HEK293 (cell line): ENCODE results near the gene ILK.

Experiments
- CTCF ChIA-PET: fragments of 350-600 bp; formaldehyde crosslinking; extraction: SDS; loops from one replicate; lab custom pipeline; 2021; ENCODE audit warnings: antibody characterized with exemption; lab: Yijun Ruan, JAX
- POLR2A ChIA-PET: fragments of 300-600 bp; formaldehyde crosslinking; extraction: SDS; loops from one replicate; lab custom pipeline; 2020; ENCODE audit warnings: antibody characterized with exemption, inconsistent platforms; lab: Yijun Ruan, JAX
- H3K27ac ChIP-seq: fragments of 200-500 bp; sonication (Bioruptor generic); 2 replicates; pipeline ENCODE4 v1.5.1; 2014; ENCODE audit warnings: low read depth, low read length, control low read depth, inconsistent platforms; ENCODE audit errors: extremely low read depth
- H3K36me3 ChIP-seq, 2 experiments: fragments of 200-500 bp in 1 of 2; sonication (Bioruptor generic) in 1 of 2; 1 replicate in 1 of 2; 2 replicates in 1 of 2; pipeline ENCODE4 v1.5.1; 2014 to 2017; ENCODE audit warnings: inconsistent platforms in 2 of 2, low read length in 2 of 2; ENCODE audit not compliant: control insufficient read depth in 2 of 2, insufficient read depth in 1 of 2
- H3K4me1 ChIP-seq: fragments of 200-500 bp; sonication (Bioruptor generic); 2 replicates; pipeline ENCODE4 v1.5.1; 2014; ENCODE audit warnings: mild to moderate bottlenecking, low read length, inconsistent platforms; ENCODE audit not compliant: control insufficient read depth, insufficient read depth
- H3K4me3 ChIP-seq: 2 replicates; pipeline ENCODE4 v1.5.1; 2011; ENCODE audit warnings: low read depth, mild to moderate bottlenecking, control low read depth, low read length, moderate library complexity
- H3K9me3 ChIP-seq: fragments of 200-500 bp; sonication (Bioruptor generic); 2 replicates; pipeline ENCODE4 v1.5.1; 2014; ENCODE audit warnings: low read depth, low read length, inconsistent platforms; ENCODE audit not compliant: control insufficient read depth, insufficient read depth
- HIC1 ChIP-seq: fragments of 450-650 bp; formaldehyde crosslinking; IDR thresholded peaks from 2 replicates; pipeline ENCODE4 v1.5.1; 2016; ENCODE audit warnings: missing biosample characterization, missing genetic modification characterization
- HOXC10 ChIP-seq: sonication (generic); formaldehyde crosslinking; IDR thresholded peaks from 2 replicates; pipeline ENCODE4 v1.8.1; 2023; ENCODE audit warnings: mild to moderate bottlenecking, missing genetic modification reagents
- IKZF3 ChIP-seq: fragments of 450-650 bp; IDR thresholded peaks from 2 replicates; pipeline ENCODE4 v1.5.0; 2018; ENCODE audit warnings: missing biosample characterization, mild to moderate bottlenecking, missing genetic modification characterization, moderate library complexity
- SCRT1 ChIP-seq: fragments of 450-650 bp; formaldehyde crosslinking; IDR thresholded peaks from 2 replicates; pipeline ENCODE4 v1.5.1; 2016; ENCODE audit warnings: missing biosample characterization, missing genetic modification characterization, borderline replicate concordance
- SCRT2 ChIP-seq: fragments of 450-650 bp; formaldehyde crosslinking; IDR thresholded peaks from 2 replicates; pipeline ENCODE4 v1.5.1; 2016; ENCODE audit warnings: missing biosample characterization, missing genetic modification characterization
- ZBTB20 ChIP-seq: fragments of 450-650 bp; formaldehyde crosslinking; IDR thresholded peaks from 2 replicates; pipeline ENCODE4 v1.5.1; 2016; ENCODE audit warnings: missing biosample characterization, missing genetic modification characterization
- ZBTB48 ChIP-seq: fragments of 450-650 bp; formaldehyde crosslinking; IDR thresholded peaks from 2 replicates; pipeline ENCODE4 v1.5.1; 2016; ENCODE audit warnings: missing biosample characterization, missing genetic modification characterization
- ZFP37 ChIP-seq: fragments of 450-650 bp; formaldehyde crosslinking; IDR thresholded peaks from 2 replicates; pipeline ENCODE4 v1.5.1; 2016; ENCODE audit warnings: missing biosample characterization, missing genetic modification characterization
- ZFP69B ChIP-seq: fragments of 450-650 bp; formaldehyde crosslinking; IDR thresholded peaks from 2 replicates; pipeline ENCODE4 v1.5.1; 2016; ENCODE audit warnings: missing biosample characterization, missing genetic modification characterization
- ZNF133 ChIP-seq: fragments of 450-650 bp; formaldehyde crosslinking; IDR thresholded peaks from 2 replicates; pipeline ENCODE4 v1.5.1; 2016; ENCODE audit warnings: missing biosample characterization, missing genetic modification characterization
- ZNF174 ChIP-seq: fragments of 450-650 bp; formaldehyde crosslinking; IDR thresholded peaks from 2 replicates; pipeline ENCODE4 v1.5.0; 2017; ENCODE audit warnings: missing biosample characterization, mild to moderate bottlenecking, missing genetic modification characterization
- ZNF366 ChIP-seq: fragments of 450-650 bp; formaldehyde crosslinking; conservative IDR thresholded peaks from 2 replicates; pipeline ENCODE4 v1.5.1; 2016; ENCODE audit warnings: missing biosample characterization, missing genetic modification characterization
- ZNF404 ChIP-seq: fragments of 450-650 bp; formaldehyde crosslinking; IDR thresholded peaks from 2 replicates; pipeline ENCODE4 v1.5.1; 2017; ENCODE audit warnings: missing biosample characterization, missing genetic modification characterization
- ZNF544 ChIP-seq: fragments of 450-650 bp; formaldehyde crosslinking; IDR thresholded peaks from 2 replicates; pipeline ENCODE4 v1.5.0; 2017; ENCODE audit warnings: missing biosample characterization, missing genetic modification characterization
- ZNF548 ChIP-seq: fragments of 450-650 bp; formaldehyde crosslinking; IDR thresholded peaks from 2 replicates; pipeline ENCODE4 v1.5.1; 2016; ENCODE audit warnings: missing biosample characterization, missing genetic modification characterization
- ZNF558 ChIP-seq: fragments of 450-650 bp; formaldehyde crosslinking; IDR thresholded peaks from 2 replicates; pipeline ENCODE4 v1.5.1; 2016; ENCODE audit warnings: missing biosample characterization, missing genetic modification characterization
- ZNF621 ChIP-seq: fragments of 450-650 bp; formaldehyde crosslinking; IDR thresholded peaks from 2 replicates; pipeline ENCODE4 v1.5.1; 2017; ENCODE audit warnings: missing biosample characterization, missing genetic modification characterization
- ZNF623 ChIP-seq: fragments of 450-650 bp; formaldehyde crosslinking; IDR thresholded peaks from 2 replicates; pipeline ENCODE4 v1.5.1; 2016; ENCODE audit warnings: missing biosample characterization, missing genetic modification characterization
- ZNF624 ChIP-seq: fragments of 450-650 bp; formaldehyde crosslinking; IDR thresholded peaks from 2 replicates; pipeline ENCODE4 v1.5.1; 2017; ENCODE audit warnings: missing biosample characterization, missing genetic modification characterization
- ZNF692 ChIP-seq: fragments of 450-650 bp; formaldehyde crosslinking; IDR thresholded peaks from 2 replicates; pipeline ENCODE4 v1.5.1; 2016; ENCODE audit warnings: missing biosample characterization, missing genetic modification characterization
- ZNF843 ChIP-seq: fragments of 450-650 bp; formaldehyde crosslinking; IDR thresholded peaks from 2 replicates; pipeline ENCODE4 v1.5.1; 2016; ENCODE audit warnings: missing biosample characterization, missing genetic modification characterization
- ZSCAN5A ChIP-seq: fragments of 450-650 bp; formaldehyde crosslinking; IDR thresholded peaks from 2 replicates; pipeline ENCODE4 v1.5.1; 2016; ENCODE audit warnings: missing biosample characterization, missing genetic modification characterization

The ILK gene

GRCh38 chr11:6613496-6613895, 9.9 kb downstream of the ILK start:
- Histone ChIP-seq H3K27ac (no peak overlapping the region), H3K4me3 (no peak overlapping the region), H3K36me3 (peaks cover 0 to 68% of the 10 kb centered on the region in 2 experiments; a peak in 1 of 3 replicates)
- ChIA-PET CTCF (interaction anchor here (0.5 to 1.8 kb wide), 4 partner anchors 24 to 234 kb away, joined by 3 to 5 read pairs (median 4); no protein-coding TSS in a partner anchor), POLR2A (interaction anchor here (1.2 to 3.7 kb wide), 3 partner anchors 10 to 70 kb away, joined by 8 to 20 read pairs (median 8); partner anchors contain the start of genes ILK, MRPL17 and RRP8)
- TF ChIP-seq SCRT2 = peak; percentile 92
- TF ChIP-seq SCRT1 (tag by site-specific recombination) = peak; percentile 84
- TF ChIP-seq ZBTB48 = no peak
- TF ChIP-seq, all 188 proteins: peak for 2
- Histone ChIP-seq H3K4me1 (0 out of 2 replicates have a peak, but pooled peaks cover 2% of the 10 kb centered on the region), H3K9me3 (no peaks in the 10 kb centered on the region)

GRCh38 chr11:6614446-6614845, 10.9 kb downstream of the ILK start:
- Histone ChIP-seq H3K4me3 (no peak overlapping the region), H3K4me1 (0 out of 2 replicates have a peak, but pooled peaks cover 4% of the 10 kb centered on the region), H3K9me3 (no peaks in the 10 kb centered on the region), H3K36me3 (peaks cover 0 to 58% of the 10 kb centered on the region in 2 experiments; a peak in 1 of 3 replicates), H3K27ac (no peak overlapping the region)
- TF ChIP-seq ZNF623 (tag by site-specific recombination) = no peak
- TF ChIP-seq ZNF624 (tag by site-specific recombination) = no peak
- no peak for TF ChIP-seq ZNF544
- TF ChIP-seq ZNF692 (tag by site-specific recombination) = no peak
- no peak for TF ChIP-seq ZNF843 (tag by site-specific recombination)
- TF ChIP-seq ZNF404 (tag by site-specific recombination) = no peak
- no peak for TF ChIP-seq ZBTB20 (tag by site-specific recombination)
- TF ChIP-seq ZNF558 (tag by site-specific recombination) = no peak
- no peak for TF ChIP-seq ZNF133 (tag by site-specific recombination)
- no peak for TF ChIP-seq ZSCAN5A (tag by site-specific recombination)
- TF ChIP-seq ZFP69B (tag by site-specific recombination) = no peak
- no peak for TF ChIP-seq ZNF366 (tag by site-specific recombination)
- no peak for TF ChIP-seq ZNF174
- no peak for TF ChIP-seq HIC1
- TF ChIP-seq ZNF621 = no peak
- TF ChIP-seq ZNF548 (tag by site-specific recombination) = no peak
- no peak for TF ChIP-seq ZFP37 (tag by site-specific recombination)
- TF ChIP-seq IKZF3 = no peak
- no peak for TF ChIP-seq HOXC10
- CTCF ChIA-PET = no interaction called here
- POLR2A ChIA-PET = interaction anchor here (3.2 to 3.7 kb wide), 2 partner anchors 11 to 66 kb away, joined by 8 to 20 read pairs; partner anchors contain the start of genes ILK and RRP8
